22Rv1 (cell line): ENCODE measurements around the gene GSG1L.

Source experiments
- ZFX ChIP-seq: fragments of 450-650 bp; IDR thresholded peaks from 2 replicates; pipeline ENCODE4 v1.6.1; 2017; ENCODE audit warnings: antibody characterized with exemption, borderline replicate concordance
- TF ChIP-seq, protein P1 (sequence below): fragments of 450-650 bp; IDR thresholded peaks from 2 replicates; pipeline ENCODE4 v1.5.1; 2017; ENCODE audit warnings: mild to moderate bottlenecking

DNA sequence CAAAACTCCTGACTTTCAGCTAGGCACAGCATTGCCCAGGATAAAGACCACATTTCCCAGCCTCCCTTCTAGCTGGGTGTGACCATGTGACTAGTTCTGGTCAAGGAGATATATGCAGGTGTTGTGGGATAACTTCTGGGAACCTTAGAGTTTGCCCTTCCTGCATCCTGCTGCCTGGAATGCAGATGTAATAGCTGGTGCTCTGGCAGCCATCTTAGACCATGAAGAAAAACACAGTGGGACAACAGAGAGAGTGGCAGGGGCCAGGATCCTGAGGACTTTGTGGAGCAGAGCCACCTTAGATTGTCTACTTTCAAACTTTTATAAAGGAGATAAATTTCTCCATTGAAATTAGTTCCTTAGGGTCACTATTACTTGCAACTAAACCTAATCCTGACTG lies 101.3 kb downstream of the GSG1L start:
- TF ChIP-seq, protein P1, sequence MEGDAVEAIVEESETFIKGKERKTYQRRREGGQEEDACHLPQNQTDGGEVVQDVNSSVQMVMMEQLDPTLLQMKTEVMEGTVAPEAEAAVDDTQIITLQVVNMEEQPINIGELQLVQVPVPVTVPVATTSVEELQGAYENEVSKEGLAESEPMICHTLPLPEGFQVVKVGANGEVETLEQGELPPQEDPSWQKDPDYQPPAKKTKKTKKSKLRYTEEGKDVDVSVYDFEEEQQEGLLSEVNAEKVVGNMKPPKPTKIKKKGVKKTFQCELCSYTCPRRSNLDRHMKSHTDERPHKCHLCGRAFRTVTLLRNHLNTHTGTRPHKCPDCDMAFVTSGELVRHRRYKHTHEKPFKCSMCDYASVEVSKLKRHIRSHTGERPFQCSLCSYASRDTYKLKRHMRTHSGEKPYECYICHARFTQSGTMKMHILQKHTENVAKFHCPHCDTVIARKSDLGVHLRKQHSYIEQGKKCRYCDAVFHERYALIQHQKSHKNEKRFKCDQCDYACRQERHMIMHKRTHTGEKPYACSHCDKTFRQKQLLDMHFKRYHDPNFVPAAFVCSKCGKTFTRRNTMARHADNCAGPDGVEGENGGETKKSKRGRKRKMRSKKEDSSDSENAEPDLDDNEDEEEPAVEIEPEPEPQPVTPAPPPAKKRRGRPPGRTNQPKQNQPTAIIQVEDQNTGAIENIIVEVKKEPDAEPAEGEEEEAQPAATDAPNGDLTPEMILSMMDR: no peak
- no peak for TF ChIP-seq ZFX
